Limb (tissue), 2 donors: Measurements from ENCODE around the gene TSPAN14.
"Not testable (repeated sequence)": the region's sequence is repeated elsewhere in the genome, so short reads cannot be mapped to it uniquely, and the experiment has no call there.

Source experiments
- DNase-seq, 2 donors: peaks; one replicate each; pipeline ENCODE4 v3.0.0-alpha.2; 2016; ENCODE audit errors: extremely low spot score in 2 of 2

The TSPAN14 gene

DNA sequence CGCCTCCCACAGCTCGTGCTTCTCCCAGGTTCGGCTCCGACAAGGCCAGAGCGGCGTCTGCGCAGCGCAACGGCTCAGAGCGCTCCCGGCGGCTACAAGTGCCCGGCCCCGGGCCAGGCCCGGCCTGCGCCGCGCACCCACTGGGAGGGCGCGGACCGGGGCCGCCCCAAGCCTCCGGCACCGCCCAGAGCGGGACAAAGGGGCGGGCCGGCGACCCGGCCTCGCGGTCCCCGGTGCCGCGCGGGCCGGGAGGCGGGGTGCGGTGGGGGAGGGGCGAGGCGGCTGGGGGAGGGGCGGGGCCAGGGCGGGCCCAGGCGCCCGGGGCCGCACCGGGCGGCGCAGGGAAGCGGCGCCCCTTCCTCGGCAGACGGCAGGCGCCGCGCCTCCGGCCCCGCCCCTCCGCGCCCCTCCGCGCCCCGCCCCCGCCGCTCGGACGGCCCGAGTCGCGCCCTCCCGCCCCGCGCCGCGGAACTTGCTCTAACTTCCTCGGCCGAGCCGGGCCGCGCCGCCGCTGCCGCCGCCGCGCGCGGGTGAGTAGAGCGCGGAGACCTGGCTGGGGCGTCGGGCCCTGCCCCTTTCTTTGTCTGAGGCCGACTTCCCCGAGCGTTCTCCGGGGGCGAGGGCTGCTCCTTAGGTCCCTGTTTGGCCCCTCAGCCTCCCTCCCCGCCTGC lies at the start of gene TSPAN14:
TSPAN14 (plus strand) TSS at position 469 of the 671 bp plus-strand sequence. CDS start 34,924 bp downstream, outside the sequence.
- DNase-seq, result peak; percentile 75 to 90

GRCh38 chr10:80405035-80405434 lies 49.1 kb upstream of the TSPAN14 start:
- no peak for DNase-seq

- DNase-seq, result peak in 1 of 2 donors; percentile 36
These were observed 48.5 kb upstream of the TSPAN14 start for GRCh38 chr10:80405626-80406025.

GRCh38 chr10:80406204-80406603 lies 47.9 kb upstream of the TSPAN14 start:
- DNase-seq, result no peak

DNA sequence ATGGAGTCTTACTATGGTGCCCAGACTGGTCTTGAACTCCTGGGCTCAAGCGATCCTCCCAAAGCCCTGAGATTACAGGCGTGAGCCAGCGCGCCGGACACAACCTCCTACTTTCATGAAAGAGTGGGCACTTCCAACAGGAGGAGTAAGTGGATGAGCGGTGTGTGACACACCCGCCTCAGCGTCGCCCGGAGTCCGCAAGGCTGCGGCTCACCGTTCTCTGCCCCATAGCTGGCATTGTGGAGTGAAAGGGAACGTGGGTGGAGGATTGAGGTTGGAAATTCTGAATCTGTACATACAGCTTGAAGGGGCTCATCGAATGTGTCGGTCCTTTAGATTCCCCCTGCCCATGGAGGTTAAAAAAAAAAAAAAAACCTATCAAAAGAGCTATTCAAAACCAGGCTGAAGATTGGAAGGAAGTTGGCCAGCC lies 46.3 kb upstream of the TSPAN14 start:
- peak in 1 of 2 donors; percentile 43 for DNase-seq

DNA sequence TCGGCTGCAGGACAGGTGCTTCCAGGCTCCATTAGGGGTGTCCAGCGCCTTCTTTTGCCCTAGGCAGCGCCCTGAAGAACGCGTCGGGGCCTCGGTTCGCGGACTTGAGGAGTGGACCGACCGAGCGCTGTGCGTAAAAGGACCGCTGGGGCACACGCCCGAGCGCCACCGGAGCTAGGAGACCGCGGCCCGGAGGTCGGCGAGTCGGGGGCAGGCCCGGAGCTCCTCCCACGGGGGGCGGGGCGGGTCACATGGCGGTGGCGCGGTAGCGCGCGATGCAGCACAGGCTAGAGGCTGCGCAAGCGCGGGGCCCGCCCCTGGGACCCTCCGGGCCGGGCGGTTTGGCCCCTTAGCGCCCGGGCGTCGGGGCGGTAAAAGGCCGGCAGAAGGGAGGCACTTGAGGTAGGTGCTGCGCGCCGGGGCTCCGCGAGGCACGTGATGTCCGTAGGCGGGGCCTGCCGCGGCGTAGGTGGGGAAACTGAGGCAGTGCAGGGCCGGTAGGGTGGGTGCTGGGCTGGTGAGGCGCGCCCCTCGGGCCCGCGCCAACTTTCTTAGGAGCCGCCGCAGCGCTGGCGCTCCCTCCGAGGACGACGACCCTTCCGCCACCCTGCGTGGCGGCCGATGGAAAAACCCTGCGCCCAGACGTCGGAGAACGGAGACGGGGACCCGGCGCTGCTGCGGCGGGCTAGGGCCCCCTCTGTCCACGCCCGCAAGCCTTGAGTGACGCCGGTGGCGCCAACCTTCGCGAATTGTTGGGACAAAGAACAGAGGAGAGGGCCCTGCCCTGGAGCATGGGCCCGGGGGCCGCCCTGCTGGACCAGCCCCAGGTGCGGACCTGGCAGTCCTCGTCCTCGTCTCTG lies 45.6 kb upstream of the TSPAN14 start, which contains the start of gene PRXL2A:
PRXL2A (plus strand) TSS at position 310 of the 860 bp plus-strand sequence. CDS start 11,917 bp downstream, outside the sequence.
- DNase-seq, result peak; percentile 74 to 92

GRCh38 chr10:80409121-80409520 lies 45.0 kb upstream of the TSPAN14 start:
- no peak for DNase-seq

- no peak for DNase-seq
These were observed 44.0 kb upstream of the TSPAN14 start for GRCh38 chr10:80410122-80410521.

DNA sequence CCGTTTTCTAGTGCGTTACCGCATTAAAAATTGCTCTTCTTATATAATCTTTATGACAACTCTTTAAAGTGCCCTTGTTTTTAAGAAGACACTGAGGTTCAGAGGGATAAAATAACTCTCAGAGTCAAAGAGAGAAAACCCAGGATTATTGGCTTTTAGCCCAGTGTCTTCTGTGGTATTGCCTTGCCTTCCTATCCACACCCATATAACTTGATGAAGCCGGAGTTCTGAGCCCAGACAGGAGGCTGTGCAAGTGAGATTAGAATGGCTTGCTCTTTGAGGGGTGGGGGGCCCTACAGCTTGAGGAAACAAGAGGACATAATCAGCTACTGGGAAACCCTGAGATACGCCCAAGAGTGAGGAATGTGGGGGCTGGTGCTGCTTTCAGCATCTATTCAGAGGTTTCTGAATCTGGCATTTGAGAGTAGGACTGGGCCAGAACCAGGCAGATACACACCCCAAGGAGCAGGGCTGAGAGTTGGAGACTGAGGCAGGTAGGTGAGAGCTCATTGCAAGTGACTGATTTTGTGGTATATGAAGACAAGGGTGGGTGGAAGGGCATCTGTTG lies 43.4 kb upstream of the TSPAN14 start:
- DNase-seq, result no peak

DNA sequence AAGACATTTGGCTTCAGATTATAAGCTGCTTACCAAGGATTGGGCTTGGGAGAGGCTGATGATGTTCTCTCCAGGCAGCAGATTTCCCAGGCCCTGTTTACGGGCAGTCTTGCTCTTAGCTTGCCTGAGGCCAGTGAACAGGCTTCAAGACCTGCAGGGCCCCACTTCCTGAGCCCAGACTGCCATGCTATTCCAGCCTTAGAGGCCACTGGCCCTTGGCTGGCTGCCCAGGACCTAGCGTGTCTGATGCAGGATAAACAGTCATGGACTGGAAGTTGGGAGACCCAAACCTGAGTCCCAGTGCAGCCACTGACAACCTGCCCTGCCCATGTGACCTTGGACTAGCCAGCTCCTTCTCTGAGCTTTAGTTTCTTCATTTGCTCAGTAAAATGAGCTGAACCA lies 42.8 kb upstream of the TSPAN14 start:
- peak in 1 of 2 donors; percentile 35 for DNase-seq

- no peak for DNase-seq
These were observed 42.4 kb upstream of the TSPAN14 start for GRCh38 chr10:80411681-80412220.

DNA sequence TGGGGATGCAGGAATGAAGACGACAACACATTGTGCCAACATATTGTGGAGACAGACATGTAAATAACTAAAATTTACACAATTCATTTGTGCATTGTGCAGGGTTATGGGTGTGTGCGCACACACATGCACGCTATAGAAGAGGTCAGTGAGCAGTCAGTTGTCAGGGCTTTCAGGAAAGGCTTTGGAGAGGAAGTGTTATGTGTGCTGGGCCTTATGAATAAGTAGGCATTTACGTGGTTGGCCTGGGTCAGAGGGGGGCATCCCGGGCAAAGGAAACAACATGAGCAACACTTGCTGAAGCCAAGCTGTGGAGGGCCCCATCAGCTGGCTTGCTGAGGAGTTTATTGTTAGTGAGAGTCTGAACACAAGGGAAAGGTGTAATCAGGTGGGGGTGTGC lies 41.6 kb upstream of the TSPAN14 start:
- no peak for DNase-seq

GRCh38 chr10:80413271-80413996 lies 40.7 kb upstream of the TSPAN14 start:
- peak; percentile 47 to 55 for DNase-seq

DNA sequence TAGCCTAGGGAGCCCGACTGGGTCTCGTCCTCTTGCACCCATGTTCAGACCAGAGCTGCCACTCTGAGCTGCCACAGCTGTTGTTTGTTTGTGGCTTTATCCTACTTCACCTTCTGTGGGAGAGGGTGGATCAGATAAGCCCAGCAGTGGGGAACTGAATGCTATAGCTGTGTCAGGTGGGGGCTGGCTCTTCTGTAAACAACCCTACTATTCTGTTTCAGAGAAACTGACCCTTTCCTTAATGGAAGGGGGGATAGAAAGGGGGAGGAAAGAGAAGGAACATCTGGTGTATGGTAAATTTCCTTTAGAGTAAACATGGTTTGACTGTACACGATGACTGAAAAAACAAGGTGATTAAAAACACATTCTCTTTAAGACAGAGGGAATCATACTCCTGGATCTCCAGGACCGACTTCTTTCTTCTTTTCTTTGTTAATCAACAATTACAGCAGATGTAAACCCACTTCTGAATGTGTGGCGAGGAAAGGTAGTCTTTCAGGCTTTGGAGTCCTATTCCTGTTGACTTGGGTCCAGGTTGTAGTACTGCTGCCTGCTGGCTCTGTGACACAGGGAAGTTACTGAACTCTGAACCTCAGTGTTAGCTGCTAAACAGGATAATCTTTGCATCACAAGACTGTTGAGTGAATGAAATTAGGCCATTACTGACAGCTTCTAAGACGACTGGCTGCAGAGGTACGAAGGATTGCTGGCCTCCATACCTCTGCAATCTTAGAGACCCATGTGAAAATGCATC lies 39.8 kb upstream of the TSPAN14 start:
- DNase-seq, result no peak

DNA sequence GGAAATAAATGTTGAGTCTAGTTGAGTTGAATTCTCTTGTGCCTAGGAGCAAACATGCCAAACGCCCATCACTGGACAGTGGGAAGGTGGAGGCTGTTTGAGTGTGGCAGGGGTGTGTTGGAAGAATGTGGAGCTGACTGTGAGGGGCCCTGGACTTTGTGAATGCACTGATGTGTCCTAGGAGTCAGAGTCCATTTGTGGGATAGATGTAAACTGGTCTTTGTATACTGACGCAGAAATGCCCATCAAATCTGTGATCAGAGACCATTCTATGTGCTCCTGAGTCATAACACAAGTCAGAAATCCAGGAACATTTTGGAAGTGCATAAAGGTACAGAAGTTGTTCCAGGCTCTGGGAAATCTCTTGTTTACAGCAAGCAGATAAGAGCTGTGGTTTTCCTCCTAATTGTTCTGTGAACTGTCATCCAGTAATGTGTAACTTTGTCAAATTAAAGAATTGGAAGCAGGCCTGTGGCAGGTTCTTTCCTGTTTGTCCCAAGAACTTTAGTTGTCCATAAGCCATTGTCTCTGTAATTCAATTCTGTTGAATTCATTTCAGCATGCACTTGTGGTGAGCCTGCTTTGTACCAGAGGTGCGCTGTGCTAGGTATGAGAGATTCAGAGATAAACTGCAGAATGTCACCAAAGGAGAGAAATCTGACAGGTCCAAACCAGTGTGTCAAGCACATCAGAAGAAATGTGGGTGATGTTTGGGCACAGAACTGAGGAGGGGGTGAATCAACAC lies 38.2 kb upstream of the TSPAN14 start:
- no peak for DNase-seq

DNA sequence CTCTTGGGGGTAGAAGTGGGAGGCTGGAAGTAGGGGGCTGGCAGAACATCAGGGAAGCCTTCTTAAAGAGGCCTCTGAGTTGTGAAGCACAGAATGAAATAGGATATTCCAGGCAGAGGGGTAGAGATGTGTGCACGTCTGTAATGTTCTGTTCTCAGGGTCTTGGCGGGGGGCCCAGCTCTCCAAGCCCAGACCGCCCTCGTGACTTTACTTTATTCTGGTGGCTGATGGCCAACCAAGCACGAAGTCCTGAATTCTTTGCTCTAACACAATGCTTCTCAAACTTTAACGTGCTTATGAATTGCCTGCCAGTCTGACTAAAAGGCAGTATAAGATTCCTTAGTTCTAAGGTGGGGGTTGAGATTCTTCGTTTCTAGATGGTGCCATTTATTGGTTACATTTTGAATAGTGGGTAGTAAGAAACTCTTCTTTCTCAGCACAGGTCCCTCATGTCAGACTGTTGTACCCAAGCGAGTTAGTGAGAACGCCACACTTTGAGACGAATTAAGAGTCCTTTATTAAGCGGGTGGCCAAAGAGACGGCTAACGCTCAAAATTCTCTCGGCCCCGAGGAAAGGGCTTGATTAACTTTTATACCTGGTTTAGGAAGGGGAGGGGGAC lies 37.5 kb upstream of the TSPAN14 start:
- peak; percentile 80 to 86 for DNase-seq

DNA sequence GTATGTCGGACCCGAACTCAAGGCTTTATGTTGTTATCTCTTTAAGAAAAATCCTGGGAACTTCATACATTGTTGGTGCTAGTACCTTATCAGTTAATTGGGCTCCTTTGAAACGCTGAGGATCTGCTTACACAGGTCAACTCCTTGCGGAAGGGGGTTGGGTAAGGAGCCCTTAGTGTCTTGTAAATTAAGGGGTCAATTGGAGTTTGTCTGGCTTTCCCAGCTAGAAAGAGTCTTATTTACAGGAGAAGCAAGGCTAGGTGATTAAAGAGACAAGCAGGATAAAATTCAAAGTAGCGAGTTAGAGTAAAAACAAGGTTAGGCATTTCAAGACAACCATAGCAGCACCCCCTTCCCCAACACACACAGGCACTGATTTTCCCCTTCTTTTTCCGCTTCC lies 36.9 kb upstream of the TSPAN14 start:
- not testable (repeated sequence) for DNase-seq

DNA sequence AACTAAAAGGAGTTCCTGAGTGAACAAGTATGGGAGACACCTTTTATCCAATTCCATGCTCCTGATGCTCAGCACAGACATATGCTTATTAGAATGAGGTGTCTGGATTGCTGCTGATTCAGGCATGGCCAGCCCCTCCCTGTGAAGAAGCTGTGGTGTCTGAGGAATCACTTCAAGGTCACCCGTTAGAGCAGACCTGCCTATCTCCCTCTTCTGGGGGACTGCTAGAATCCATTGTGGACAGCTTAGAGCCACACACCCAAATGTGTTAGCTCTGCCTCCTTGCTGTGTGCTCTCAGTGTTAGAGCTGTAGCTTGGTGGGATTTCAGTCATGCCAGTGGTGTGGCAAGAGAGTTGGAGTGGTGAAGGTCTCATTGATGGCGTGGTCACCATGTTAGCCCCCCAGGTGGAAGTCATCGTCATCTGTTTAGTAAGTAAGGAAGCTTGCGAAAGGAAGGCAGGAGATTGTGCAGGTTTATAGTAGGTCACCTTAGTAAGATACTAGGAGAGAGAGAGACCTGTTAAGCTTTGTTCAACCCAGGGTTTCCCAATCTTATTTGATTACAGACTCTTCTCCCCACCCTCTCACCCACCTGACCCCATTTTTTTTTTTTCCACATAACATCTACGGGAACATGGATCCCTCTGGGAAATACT lies 32.9 kb upstream of the TSPAN14 start:
- no peak for DNase-seq
